HFF-Myc (cell line): Measurements from ENCODE around the gene SNAPC1.

Source experiments
- DNase-seq: peaks from one replicate; pipeline ENCODE4 v3.0.0-alpha.2; 2011; ENCODE audit warnings: low read depth; ENCODE audit errors: extremely low read depth
- H3K4me3 ChIP-seq: replicated peaks from 2 replicates; pipeline ENCODE4 v1.5.1; 2011; ENCODE audit warnings: low read depth, mild to moderate bottlenecking, control low read depth, low read length
- TF ChIP-seq, protein P1 (sequence below): IDR thresholded peaks from 2 replicates; pipeline ENCODE4 v1.5.1; 2012; ENCODE audit warnings: mild to moderate bottlenecking, low read depth, low read length, control low read depth; ENCODE audit errors: missing control alignments

SNAPC1 gene

DNA sequence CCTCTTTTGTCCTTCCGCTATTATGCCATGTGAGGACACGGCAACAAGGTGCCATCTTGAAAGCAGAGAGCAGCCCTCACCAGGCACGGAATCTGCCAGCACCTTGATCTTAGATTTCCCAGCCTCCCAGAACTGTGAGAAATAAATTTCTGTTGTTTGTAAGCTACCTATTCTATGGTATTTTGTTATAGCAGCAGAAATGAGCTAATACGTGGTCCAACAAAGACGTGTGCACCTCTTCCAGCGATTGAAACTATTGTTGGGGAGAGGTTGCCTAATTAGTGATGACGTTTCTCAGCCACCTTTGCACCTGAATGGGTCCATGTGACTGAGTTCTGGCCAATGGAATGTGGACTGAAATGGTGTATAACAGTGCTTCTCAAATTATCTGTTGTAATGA lies 2.3 kb upstream of the SNAPC1 start:
- TF ChIP-seq, protein P1, sequence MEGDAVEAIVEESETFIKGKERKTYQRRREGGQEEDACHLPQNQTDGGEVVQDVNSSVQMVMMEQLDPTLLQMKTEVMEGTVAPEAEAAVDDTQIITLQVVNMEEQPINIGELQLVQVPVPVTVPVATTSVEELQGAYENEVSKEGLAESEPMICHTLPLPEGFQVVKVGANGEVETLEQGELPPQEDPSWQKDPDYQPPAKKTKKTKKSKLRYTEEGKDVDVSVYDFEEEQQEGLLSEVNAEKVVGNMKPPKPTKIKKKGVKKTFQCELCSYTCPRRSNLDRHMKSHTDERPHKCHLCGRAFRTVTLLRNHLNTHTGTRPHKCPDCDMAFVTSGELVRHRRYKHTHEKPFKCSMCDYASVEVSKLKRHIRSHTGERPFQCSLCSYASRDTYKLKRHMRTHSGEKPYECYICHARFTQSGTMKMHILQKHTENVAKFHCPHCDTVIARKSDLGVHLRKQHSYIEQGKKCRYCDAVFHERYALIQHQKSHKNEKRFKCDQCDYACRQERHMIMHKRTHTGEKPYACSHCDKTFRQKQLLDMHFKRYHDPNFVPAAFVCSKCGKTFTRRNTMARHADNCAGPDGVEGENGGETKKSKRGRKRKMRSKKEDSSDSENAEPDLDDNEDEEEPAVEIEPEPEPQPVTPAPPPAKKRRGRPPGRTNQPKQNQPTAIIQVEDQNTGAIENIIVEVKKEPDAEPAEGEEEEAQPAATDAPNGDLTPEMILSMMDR, result no peak
- H3K4me3 ChIP-seq, result no peak overlapping the region
- no peak for DNase-seq

DNA sequence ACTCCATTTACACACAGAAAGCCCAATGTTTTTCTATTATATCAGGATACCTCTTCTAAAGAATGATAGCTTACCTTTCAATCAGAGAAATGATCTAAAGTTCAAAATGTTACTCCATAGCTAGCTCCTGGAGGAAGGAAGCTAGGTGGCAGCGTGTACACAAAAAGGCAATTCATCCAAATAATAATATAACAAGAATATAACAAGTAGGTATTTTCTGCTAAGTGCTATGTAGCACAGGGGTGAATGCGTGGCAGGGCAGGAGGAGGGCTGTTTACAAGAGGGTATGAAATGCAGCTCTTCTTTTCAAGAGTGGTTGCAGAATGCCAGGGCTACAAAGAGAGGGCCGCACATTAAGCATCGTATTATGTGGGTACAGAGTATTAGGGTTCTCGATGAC lies 663 bp upstream of the SNAPC1 start:
- DNase-seq, result no peak
- TF ChIP-seq, protein P1, result no peak
- peak overlapping the region; percentile 94 for H3K4me3 ChIP-seq

DNA sequence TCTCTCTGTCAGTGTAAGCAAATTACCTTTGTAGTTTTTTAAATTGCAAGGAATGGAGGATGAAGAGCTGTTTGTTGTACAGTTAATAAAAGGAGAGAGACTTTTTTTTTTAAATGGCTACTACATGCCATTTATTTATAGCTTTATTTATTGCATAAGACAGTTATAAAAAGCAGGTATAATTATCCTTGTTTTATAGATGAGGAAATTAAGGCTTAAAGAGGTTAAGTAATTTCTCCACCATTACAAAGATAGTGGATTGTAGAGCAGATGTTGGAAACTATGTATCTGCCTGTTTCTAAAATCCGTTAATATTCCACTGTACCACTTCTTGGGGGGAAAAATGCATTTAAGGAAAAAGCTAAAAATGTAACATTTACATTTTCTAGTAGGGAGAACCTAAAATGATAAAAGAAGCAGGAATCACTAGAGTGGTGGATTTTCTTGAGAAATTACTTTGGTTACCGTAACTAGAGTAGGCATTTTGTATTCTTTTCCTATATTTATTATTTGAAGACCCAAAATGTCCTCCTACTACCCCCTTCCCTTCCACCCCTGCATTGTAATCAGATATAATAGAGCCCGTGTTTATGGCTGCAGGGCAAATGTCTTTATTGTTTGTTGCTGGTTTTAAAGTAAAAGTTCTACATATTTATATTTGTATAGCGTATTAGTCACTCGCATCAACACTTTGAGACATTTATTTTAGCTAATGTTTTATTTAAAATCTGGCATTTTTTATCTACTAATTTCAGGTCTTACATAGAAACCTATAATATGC lies 2.3 kb downstream of the SNAPC1 start:
- TF ChIP-seq, protein P1, result no peak
- no peak for DNase-seq
- H3K4me3 ChIP-seq, result peak overlapping the region; percentile 94

DNA sequence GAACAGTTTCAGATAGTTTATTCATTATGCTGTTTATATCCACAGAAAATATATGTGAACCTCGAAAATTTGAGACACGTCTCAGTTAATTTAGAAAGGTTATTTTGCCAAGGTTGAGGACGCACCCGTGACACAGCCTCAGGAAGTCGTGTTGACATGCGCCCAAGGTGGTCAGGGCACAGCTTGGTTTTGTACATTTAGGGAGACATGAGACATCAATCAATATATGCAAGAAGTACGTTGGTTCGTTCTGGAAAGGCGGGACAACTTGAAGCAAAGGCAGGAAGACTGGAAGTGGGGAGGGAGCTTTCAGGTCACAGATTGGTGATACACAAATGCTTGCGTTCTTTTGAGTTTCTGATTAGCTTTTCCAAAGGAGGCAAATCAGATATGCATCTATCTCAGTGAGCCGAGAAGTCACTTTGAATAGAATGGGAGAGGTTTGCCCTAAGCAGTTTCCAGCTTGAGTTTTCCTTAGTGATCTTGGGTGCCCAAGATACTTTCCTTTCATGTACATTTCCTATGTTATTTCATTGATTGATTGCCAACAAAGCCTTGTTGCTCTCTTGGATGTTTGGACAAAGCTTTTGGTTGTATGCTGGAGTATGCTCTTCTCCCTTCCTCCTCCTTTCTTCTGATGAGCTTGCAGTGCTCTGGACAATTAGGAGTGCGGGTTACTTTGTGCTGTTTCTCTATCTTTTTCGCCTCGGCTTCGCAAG lies 3.2 kb downstream of the SNAPC1 start:
- no peak for DNase-seq
- peak overlapping the region; percentile 18 for H3K4me3 ChIP-seq
- TF ChIP-seq, protein P1, result no peak

DNA sequence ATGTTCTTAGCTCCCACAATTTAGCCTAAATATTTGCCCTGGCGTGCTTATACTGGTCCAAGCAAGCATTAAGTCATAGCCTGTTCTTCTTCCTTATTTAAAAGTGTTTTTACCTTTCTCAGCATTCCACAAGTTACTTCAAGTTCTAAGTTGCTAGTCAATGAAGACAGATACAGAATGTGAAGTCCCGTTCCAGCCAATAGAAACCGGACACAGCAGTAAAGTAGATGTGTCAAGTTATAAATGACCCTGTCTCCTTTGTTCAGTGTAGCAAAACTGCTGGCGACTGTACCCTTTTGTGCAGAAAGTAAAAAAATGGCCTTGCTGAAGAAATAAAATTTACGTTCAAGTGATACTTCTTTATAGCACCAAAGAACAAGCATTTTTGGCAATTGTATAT lies 3.9 kb downstream of the SNAPC1 start:
- no peak for DNase-seq
- TF ChIP-seq, protein P1, result no peak
- no peak overlapping the region for H3K4me3 ChIP-seq

DNA sequence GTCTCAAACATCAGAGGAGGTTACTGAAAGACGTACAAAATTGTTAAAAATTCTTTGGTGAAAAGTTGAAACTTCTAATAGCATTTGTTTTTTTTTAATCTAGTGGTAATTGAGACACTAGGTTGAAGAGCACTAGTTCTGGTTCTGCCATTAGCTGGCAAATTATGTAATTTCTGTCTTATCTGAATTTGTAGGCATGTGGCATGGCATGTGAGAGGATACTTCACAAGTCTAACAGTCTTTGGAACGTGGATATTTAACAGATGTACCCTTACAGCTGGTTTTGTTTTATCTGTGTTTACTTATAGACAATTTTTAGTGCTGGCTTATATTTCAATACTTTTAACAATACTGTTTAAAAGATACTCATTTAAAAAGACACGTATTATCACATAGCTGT lies 6.0 kb downstream of the SNAPC1 start:
- no peak for DNase-seq
- TF ChIP-seq, protein P1, result no peak
- H3K4me3 ChIP-seq, result no peak overlapping the region
